OCI-LY1 (cell line): ENCODE data around the gene NDUFS7.

ENCODE experiments used
- EZH2 ChIP-seq: fragments of 200-600 bp; sonication (generic), shearing (Covaris generic); IDR thresholded peaks from 2 replicates; pipeline ENCODE4 v1.8.0; 2017; ENCODE audit warnings: borderline replicate concordance, mixed run types, mild to moderate bottlenecking, antibody characterized with exemption, low read length, moderate library complexity, mixed read lengths
- TF ChIP-seq, protein P1 (sequence below): fragments of 200-600 bp; sonication (generic), shearing (Covaris generic); IDR thresholded peaks from 2 replicates; pipeline ENCODE4 v1.5.1; 2017; ENCODE audit warnings: mild to moderate bottlenecking, antibody characterized with exemption, low read length, moderate library complexity, mixed read lengths

DNA sequence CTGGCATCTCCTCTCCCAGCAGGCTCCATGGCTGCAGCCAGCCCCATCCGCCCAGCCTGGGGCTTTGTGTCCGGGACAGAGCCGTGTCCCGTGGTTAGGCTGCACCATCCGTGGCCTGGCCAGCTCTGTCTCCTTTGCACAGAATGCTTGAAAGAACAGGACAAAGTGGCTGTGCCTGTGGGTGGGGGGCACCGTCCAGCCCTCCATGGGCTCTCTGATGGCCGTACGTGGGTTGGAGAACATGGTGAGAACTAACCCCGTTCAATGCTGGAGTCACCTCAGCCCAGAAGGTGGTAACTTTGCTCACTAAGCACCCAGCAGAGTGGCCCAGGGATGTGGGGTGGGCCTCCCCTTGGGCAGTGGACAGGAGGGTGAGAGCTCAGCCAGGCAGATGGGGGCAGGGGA, 57.3 kb downstream of the NDUFS7 start:
- TF ChIP-seq, protein P1, sequence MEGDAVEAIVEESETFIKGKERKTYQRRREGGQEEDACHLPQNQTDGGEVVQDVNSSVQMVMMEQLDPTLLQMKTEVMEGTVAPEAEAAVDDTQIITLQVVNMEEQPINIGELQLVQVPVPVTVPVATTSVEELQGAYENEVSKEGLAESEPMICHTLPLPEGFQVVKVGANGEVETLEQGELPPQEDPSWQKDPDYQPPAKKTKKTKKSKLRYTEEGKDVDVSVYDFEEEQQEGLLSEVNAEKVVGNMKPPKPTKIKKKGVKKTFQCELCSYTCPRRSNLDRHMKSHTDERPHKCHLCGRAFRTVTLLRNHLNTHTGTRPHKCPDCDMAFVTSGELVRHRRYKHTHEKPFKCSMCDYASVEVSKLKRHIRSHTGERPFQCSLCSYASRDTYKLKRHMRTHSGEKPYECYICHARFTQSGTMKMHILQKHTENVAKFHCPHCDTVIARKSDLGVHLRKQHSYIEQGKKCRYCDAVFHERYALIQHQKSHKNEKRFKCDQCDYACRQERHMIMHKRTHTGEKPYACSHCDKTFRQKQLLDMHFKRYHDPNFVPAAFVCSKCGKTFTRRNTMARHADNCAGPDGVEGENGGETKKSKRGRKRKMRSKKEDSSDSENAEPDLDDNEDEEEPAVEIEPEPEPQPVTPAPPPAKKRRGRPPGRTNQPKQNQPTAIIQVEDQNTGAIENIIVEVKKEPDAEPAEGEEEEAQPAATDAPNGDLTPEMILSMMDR, result no peak
- TF ChIP-seq EZH2, result no peak
